ENCODE results near the gene GLIPR2.
A peak's percentile ranks its signal among the peaks of the same experiment; 100 is the strongest.
"Not testable (repeated sequence)": the region's sequence is repeated elsewhere in the genome, so short reads cannot be mapped to it uniquely, and the experiment has no call there.

GLIPR2 gene

DNA sequence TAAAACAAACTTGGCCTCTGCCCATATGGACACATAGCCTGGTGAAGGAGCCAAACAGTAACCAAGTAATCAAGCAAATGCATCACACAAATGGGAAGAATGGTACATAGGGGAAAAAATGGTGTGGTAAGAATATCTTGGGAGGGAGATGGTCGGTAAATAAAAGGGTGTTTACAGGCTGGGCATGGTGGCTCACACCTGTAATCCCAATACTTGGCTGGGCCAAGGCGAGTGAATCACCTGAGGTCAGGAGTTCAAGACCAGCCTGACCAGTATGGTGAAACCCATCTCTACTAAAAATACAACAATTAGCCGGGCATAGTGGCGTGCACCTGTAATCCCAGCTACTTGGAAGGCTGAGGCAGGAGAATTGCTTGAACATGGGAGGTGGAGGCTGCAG lies 23.0 kb downstream of the GLIPR2 start:
- not testable (repeated sequence) for H2AFZ ChIP-seq (ENCODE audit: low read length); H3K18ac ChIP-seq (ENCODE audit: low read length); H3K4ac ChIP-seq (ENCODE audit: low read length); H3K27me3 ChIP-seq (ENCODE audit: control insufficient read depth in 3 of 3, insufficient read depth in 3 of 3, low read depth in 1 of 3, low read length in 3 of 3); H3K4me2 ChIP-seq (ENCODE audit: insufficient read depth, low read length, poor library complexity, severe bottlenecking); H3K14ac ChIP-seq (ENCODE audit: low read length); H2AK5ac ChIP-seq (ENCODE audit: low read depth, low read length); H4K8ac ChIP-seq (ENCODE audit: low read depth, low read length); DNase-seq (ENCODE audit: low spot score); H3K4me3 ChIP-seq (ENCODE audit: low read length in 2 of 2); H3K79me1 ChIP-seq (ENCODE audit: low read depth, low read length); H2BK120ac ChIP-seq (ENCODE audit: low read depth, low read length); H2BK5ac ChIP-seq (ENCODE audit: low read length); H4K91ac ChIP-seq (ENCODE audit: low read depth, low read length, poor library complexity); H2BK15ac ChIP-seq (ENCODE audit: low read length); H3K9ac ChIP-seq (ENCODE audit: low read depth, low read length, poor library complexity); H3K23ac ChIP-seq (ENCODE audit: low read depth, low read length, poor library complexity); H2BK12ac ChIP-seq (ENCODE audit: low read length); H3K36me3 ChIP-seq (replicated peaks in 1 of 2; ENCODE audit: control insufficient read depth in 2 of 2, insufficient read depth in 2 of 2, low read length in 2 of 2); H3K27ac ChIP-seq (replicated peaks; ENCODE audit: low read length)
- H3K4me1 ChIP-seq (ENCODE audit: control insufficient read depth in 2 of 2, insufficient read depth in 1 of 2, low read depth in 1 of 2, low read length in 2 of 2), result peaks cover 16 to 27% of the 10 kb centered on the region in 2 donors
- 100% methylated on average over 1 of the region's 4 CpGs; no CpG with 5 or more reads in 1 of the 2 donors for WGBS, 2 donors (ENCODE audit: extremely low coverage in 2 of 2, insufficient read length in 2 of 2, insufficient replicate concordance in 1 of 2)
- peaks cover 5 to 14% of the 10 kb centered on the region in 2 donors for H3K9me3 ChIP-seq (replicated peaks in 1 of 2; ENCODE audit: control insufficient read depth in 2 of 2, insufficient read depth in 1 of 2, low read depth in 1 of 2, low read length in 2 of 2)

DNA sequence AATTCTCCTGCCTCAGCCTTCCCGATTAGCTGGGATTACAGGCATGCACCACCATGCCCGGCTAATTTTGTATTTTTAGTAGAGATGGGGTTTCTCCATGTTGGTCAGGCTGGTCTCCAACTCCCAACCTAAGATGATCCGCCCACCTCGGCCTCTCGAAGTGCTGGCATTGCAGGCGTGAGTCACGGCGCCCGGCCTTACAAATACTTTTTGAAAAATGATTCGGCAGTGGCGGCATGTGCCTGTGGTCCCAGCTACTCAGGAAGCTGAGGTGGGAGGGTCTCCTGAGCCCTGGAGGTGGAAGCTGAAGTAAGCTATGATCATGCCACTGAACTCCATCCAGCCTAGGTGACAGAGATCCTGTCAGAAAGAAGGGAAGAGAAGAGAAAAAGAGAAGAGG lies 23.6 kb downstream of the GLIPR2 start:
- WGBS, 2 donors (ENCODE audit: extremely low coverage in 2 of 2, insufficient read length in 2 of 2, insufficient replicate concordance in 1 of 2), result no CpG with 5 or more reads among the region's 11 CpGs
- not testable (repeated sequence) for H2BK12ac ChIP-seq (ENCODE audit: low read length); H3K18ac ChIP-seq (ENCODE audit: low read length); H2BK5ac ChIP-seq (ENCODE audit: low read length); H4K91ac ChIP-seq (ENCODE audit: low read depth, low read length, poor library complexity); H3K27ac ChIP-seq (replicated peaks; ENCODE audit: low read length); H2AK5ac ChIP-seq (ENCODE audit: low read depth, low read length); H3K79me1 ChIP-seq (ENCODE audit: low read depth, low read length); H2BK120ac ChIP-seq (ENCODE audit: low read depth, low read length); H2BK15ac ChIP-seq (ENCODE audit: low read length); H3K14ac ChIP-seq (ENCODE audit: low read length); H3K36me3 ChIP-seq (replicated peaks in 1 of 2; ENCODE audit: control insufficient read depth in 2 of 2, insufficient read depth in 2 of 2, low read length in 2 of 2); H3K27me3 ChIP-seq (ENCODE audit: control insufficient read depth in 3 of 3, insufficient read depth in 3 of 3, low read depth in 1 of 3, low read length in 3 of 3); H3K4ac ChIP-seq (ENCODE audit: low read length); H3K4me2 ChIP-seq (ENCODE audit: insufficient read depth, low read length, poor library complexity, severe bottlenecking); H3K23ac ChIP-seq (ENCODE audit: low read depth, low read length, poor library complexity); H4K8ac ChIP-seq (ENCODE audit: low read depth, low read length); DNase-seq (ENCODE audit: low spot score); H2AFZ ChIP-seq (ENCODE audit: low read length); H3K9ac ChIP-seq (ENCODE audit: low read depth, low read length, poor library complexity); H3K4me3 ChIP-seq (ENCODE audit: low read length in 2 of 2)
- H3K4me1 ChIP-seq (ENCODE audit: control insufficient read depth in 2 of 2, insufficient read depth in 1 of 2, low read depth in 1 of 2, low read length in 2 of 2), result peaks cover 11 to 25% of the 10 kb centered on the region in 2 donors
- H3K9me3 ChIP-seq (replicated peaks in 1 of 2; ENCODE audit: control insufficient read depth in 2 of 2, insufficient read depth in 1 of 2, low read depth in 1 of 2, low read length in 2 of 2), result peaks cover 5 to 14% of the 10 kb centered on the region in 2 donors

- peaks cover 11 to 25% of the 10 kb centered on the region in 2 donors for H3K4me1 ChIP-seq (ENCODE audit: control insufficient read depth in 2 of 2, insufficient read depth in 1 of 2, low read depth in 1 of 2, low read length in 2 of 2)
Observed at GRCh38 chr9:36161187-36161586, 24.7 kb downstream of the GLIPR2 start.

GRCh38 chr9:36162211-36162738 lies 25.7 kb downstream of the GLIPR2 start:
- Histone ChIP-seq H3K23ac (ENCODE audit: low read depth, low read length, poor library complexity) (no peak overlapping the region), H2AFZ (ENCODE audit: low read length) (no peak overlapping the region), H3K9me3 (replicated peaks in 1 of 2; ENCODE audit: control insufficient read depth in 2 of 2, insufficient read depth in 1 of 2, low read depth in 1 of 2, low read length in 2 of 2) (peaks cover 0 to 6% of the 10 kb centered on the region in 2 donors), H3K79me1 (ENCODE audit: low read depth, low read length) (no peaks in the 10 kb centered on the region), H2BK120ac (ENCODE audit: low read depth, low read length) (no peak overlapping the region), H4K91ac (ENCODE audit: low read depth, low read length, poor library complexity) (peak overlapping the region; percentile 16), H3K9ac (ENCODE audit: low read depth, low read length, poor library complexity) (no peak overlapping the region), H3K36me3 (replicated peaks in 1 of 2; ENCODE audit: control insufficient read depth in 2 of 2, insufficient read depth in 2 of 2, low read length in 2 of 2) (no peaks in the 10 kb centered on the region), H3K27me3 (ENCODE audit: control insufficient read depth in 3 of 3, insufficient read depth in 3 of 3, low read depth in 1 of 3, low read length in 3 of 3) (no peaks in the 10 kb centered on the region), H4K8ac (ENCODE audit: low read depth, low read length) (no peak overlapping the region), H3K4ac (ENCODE audit: low read length) (peak overlapping the region; percentile 79), H3K4me3 (ENCODE audit: low read length in 2 of 2) (peak overlapping the region in 1 of 2 donors; percentile 30), H2AK5ac (ENCODE audit: low read depth, low read length) (no peak overlapping the region), H3K14ac (ENCODE audit: low read length) (no peak overlapping the region), H2BK12ac (ENCODE audit: low read length) (no peak overlapping the region), H3K4me2 (ENCODE audit: insufficient read depth, low read length, poor library complexity, severe bottlenecking) (no peak overlapping the region), H2BK15ac (ENCODE audit: low read length) (no peak overlapping the region), H2BK5ac (ENCODE audit: low read length) (no peak overlapping the region), H3K27ac (replicated peaks; ENCODE audit: low read length) (peak overlapping the region; percentile 32), H3K18ac (ENCODE audit: low read length) (peak overlapping the region; percentile 79), H3K4me1 (ENCODE audit: control insufficient read depth in 2 of 2, insufficient read depth in 1 of 2, low read depth in 1 of 2, low read length in 2 of 2) (peaks cover 11 to 25% of the 10 kb centered on the region in 2 donors)
- no CpG with 5 or more reads among the region's 17 CpGs for WGBS, 2 donors (ENCODE audit: extremely low coverage in 2 of 2, insufficient read length in 2 of 2, insufficient replicate concordance in 1 of 2)
- DNase-seq (ENCODE audit: low spot score), result no peak

More at GRCh38 chr9:36161187-36161586, 24.7 kb downstream of the GLIPR2 start:
- Histone ChIP-seq H4K8ac (ENCODE audit: low read depth, low read length) (no peak overlapping the region), H3K4ac (ENCODE audit: low read length) (no peak overlapping the region), H3K27me3 (ENCODE audit: control insufficient read depth in 3 of 3, insufficient read depth in 3 of 3, low read depth in 1 of 3, low read length in 3 of 3) (no peaks in the 10 kb centered on the region), H4K91ac (ENCODE audit: low read depth, low read length, poor library complexity) (no peak overlapping the region), H2BK120ac (ENCODE audit: low read depth, low read length) (no peak overlapping the region), H2AFZ (ENCODE audit: low read length) (no peak overlapping the region), H2AK5ac (ENCODE audit: low read depth, low read length) (no peak overlapping the region), H3K23ac (ENCODE audit: low read depth, low read length, poor library complexity) (no peak overlapping the region), H3K4me2 (ENCODE audit: insufficient read depth, low read length, poor library complexity, severe bottlenecking) (no peak overlapping the region), H2BK15ac (ENCODE audit: low read length) (no peak overlapping the region), H2BK5ac (ENCODE audit: low read length) (no peak overlapping the region), H3K9me3 (replicated peaks in 1 of 2; ENCODE audit: control insufficient read depth in 2 of 2, insufficient read depth in 1 of 2, low read depth in 1 of 2, low read length in 2 of 2) (peaks cover 4 to 13% of the 10 kb centered on the region in 2 donors), H3K9ac (ENCODE audit: low read depth, low read length, poor library complexity) (no peak overlapping the region), H3K18ac (ENCODE audit: low read length) (no peak overlapping the region), H3K14ac (ENCODE audit: low read length) (no peak overlapping the region), H3K79me1 (ENCODE audit: low read depth, low read length) (no peaks in the 10 kb centered on the region), H3K27ac (replicated peaks; ENCODE audit: low read length) (no peak overlapping the region), H3K4me3 (ENCODE audit: low read length in 2 of 2) (no peak overlapping the region), H3K36me3 (replicated peaks in 1 of 2; ENCODE audit: control insufficient read depth in 2 of 2, insufficient read depth in 2 of 2, low read length in 2 of 2) (peaks cover 2 to 3% of the 10 kb centered on the region in 2 donors), H2BK12ac (ENCODE audit: low read length) (no peak overlapping the region)
- no CpG with 5 or more reads among the region's 2 CpGs for WGBS, 2 donors (ENCODE audit: extremely low coverage in 2 of 2, insufficient read length in 2 of 2, insufficient replicate concordance in 1 of 2)
- DNase-seq (ENCODE audit: low spot score), result no peak
